Heart left ventricle (tissue), 16 donors: Measurements from ENCODE around the gene LIG3. TPM values are rescaled to one million over a fixed set of nuclear protein-coding genes. Genes with fewer than 3 reads are reported as not detected.

ENCODE experiments used
- ATAC-seq, 4 donors: fragments of 200-7000 bp; cut with Tn5 transposase; one replicate each; pipeline ENCODE4 v1.9.1; 2020 to 2022; ENCODE audit warnings: moderate library complexity in 4 of 4, mild to moderate bottlenecking in 3 of 4, moderate number of reproducible peaks in 1 of 4
- DNase-seq, 5 donors: peaks; one replicate each; pipeline ENCODE4 v3.0.0-alpha.2; 2020
- H3K27ac ChIP-seq, 12 donors: fragments of 200-600 bp; sonication (generic) in 4 of 12; one replicate each; pipeline versions ENCODE4 v1.5.0 to v1.8.0; 2016 to 2022; ENCODE audit warnings: mild to moderate bottlenecking in 2 of 12
- H3K27me3 ChIP-seq, 9 donors: fragments of 200-600 bp; sonication (generic) in 2 of 9; one replicate each; pipeline versions ENCODE4 v1.5.1 to v1.8.0; 2016 to 2022; ENCODE audit warnings: mild to moderate bottlenecking in 3 of 9
- H3K36me3 ChIP-seq, 9 donors: fragments of 200-600 bp; sonication (generic) in 2 of 9; one replicate each; pipeline versions ENCODE4 v1.5.0 to v1.8.0; 2018 to 2022; ENCODE audit warnings: mild to moderate bottlenecking in 2 of 9
- H3K4me1 ChIP-seq, 12 donors: fragments of 200-600 bp; sonication (generic) in 4 of 12; one replicate each; pipeline versions ENCODE4 v1.5.0 to v1.8.0; 2016 to 2022; ENCODE audit warnings: mild to moderate bottlenecking in 3 of 12
- H3K4me3 ChIP-seq, 12 donors: fragments of 200-600 bp; sonication (generic) in 4 of 12; one replicate each; pipeline versions ENCODE4 v1.5.0 to v1.8.0; 2017 to 2022; ENCODE audit warnings: mild to moderate bottlenecking in 9 of 12, moderate library complexity in 4 of 12
- H3K9me3 ChIP-seq, 12 donors: fragments of 200-600 bp; sonication (generic) in 4 of 12; one replicate each; pipeline versions ENCODE4 v1.5.0 to v1.8.0; 2016 to 2022; ENCODE audit warnings: mild to moderate bottlenecking in 1 of 12
- POLR2A ChIP-seq, 2 donors: fragments of 450-650 bp; IDR thresholded peaks; one replicate each; pipeline ENCODE4 v1.6.1; 2017; ENCODE audit warnings: antibody characterized with exemption in 2 of 2, mild to moderate bottlenecking in 2 of 2, moderate library complexity in 2 of 2
- WGBS, 4 donors: extraction: QIAGEN DNeasy Blood & Tissue Kit in 2 of 4; methylation state at CpG; one replicate each; pipeline versions ENCODE4 v1.1.5 to v1.1.7; 2013 to 2018; 5-methylcytosine and 5-hydroxymethylcytosine counted together
- intact Hi-C, 10 donors: fragments of 100-400 bp; cut with DNase I; formaldehyde crosslinking; loops; one replicate each; pipeline versions ENCODE4 v1.11.1 to v1.14.2; 2022
- polyA plus RNA-seq, 2 donors: library from polyadenylated mRNA; stranded (reverse); fragments of 200-250 nt; gene quantifications; one replicate each; pipeline ENCODE4 v1.2.3, GENCODE V29; 2013
- total RNA-seq, 9 donors: library from RNA; depleted of rRNA in 2 of 9; stranded (reverse); fragments of >200 nt in 2 of 9; fragmentation: NEBNext Ultra II Directional in 3 of 9; extraction: Animal tissue kit (Norgen Biotek cat#: 25700) in 3 of 9; gene quantifications; one replicate each; pipeline versions ENCODE4 v1.1.0 to v1.2.4, GENCODE V29; 2016 to 2023
- TF ChIP-seq, protein P1 (sequence below), 12 donors: fragments of 200-600 bp; sonication (generic) in 4 of 12; IDR thresholded peaks; one replicate each; pipeline versions ENCODE4 v1.5.0 to v1.8.0; 2018 to 2022; ENCODE audit warnings: antibody characterized with exemption in 12 of 12, mild to moderate bottlenecking in 5 of 12
- donor health status: ischemic (EF 13 %, LVEDD 7.1; RV severe dilation, severe dysfunction).
- donor health status: healthy with polysubstance abuse.
- donor health status: DM: no; HTN: yes; CAD: no.
- donor health status: DM: no; HTN: no; CAD: no.
- donor health status: ischemic (EF 25% LVEDD 6.9; RV normal size, moderate dysfunction).
- donor health status: ischemic (EF 25% LVEDD 5.7; RV mildly dilated, moderate dysfunction).
- donor health status: healthy.
- donor health status: DM: yes; HTN: yes; CAD: no.
- donor health status: ischemic (EF 35%, LVEDD 5.7; RV mildly dilated, moderate dysfunction).
- donor health status: nonischemic (EF 11% LVEDD 7.7; RV severe dilation, severe dysfunction).
- donor health status: DM: yes; HTN: yes; CAD: no.
- donor health status: PGD.
- donor health status: ischemic (EF 29% LVEDD 5.4; RV normal size, mild dysfunction).
- donor health status: nonischemic (EF 23%, LVEDD 6.1; RV moderate dilation, normal function).

LIG3 gene
- total and polyA plus RNA-seq, 11 donors: 4.0 to 27.0 (median 20.2) TPM

DNA sequence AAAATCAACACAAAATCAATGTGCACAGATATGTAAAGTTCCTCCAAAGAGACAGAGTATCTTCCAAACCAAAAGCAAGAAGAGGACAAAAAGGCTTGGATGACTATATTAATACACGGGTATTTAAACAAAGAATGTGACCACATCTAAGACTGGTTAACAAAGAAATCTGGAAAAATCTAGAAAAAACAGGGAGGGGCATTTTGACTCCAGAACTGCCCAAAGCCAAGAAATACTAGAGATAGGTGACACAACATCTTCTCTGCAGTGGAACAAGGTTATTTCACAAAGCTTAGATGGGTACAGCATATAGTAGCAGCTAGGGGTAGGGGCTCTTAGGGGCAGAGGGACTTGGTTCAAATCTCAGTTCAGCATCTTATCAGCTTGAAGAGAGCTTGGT, 72.9 kb downstream of the LIG3 start:
- 93 to 96% (median 96%) methylated on average over 1 of the region's 1 CpG for WGBS, 4 donors
- ATAC-seq: no peak

DNA sequence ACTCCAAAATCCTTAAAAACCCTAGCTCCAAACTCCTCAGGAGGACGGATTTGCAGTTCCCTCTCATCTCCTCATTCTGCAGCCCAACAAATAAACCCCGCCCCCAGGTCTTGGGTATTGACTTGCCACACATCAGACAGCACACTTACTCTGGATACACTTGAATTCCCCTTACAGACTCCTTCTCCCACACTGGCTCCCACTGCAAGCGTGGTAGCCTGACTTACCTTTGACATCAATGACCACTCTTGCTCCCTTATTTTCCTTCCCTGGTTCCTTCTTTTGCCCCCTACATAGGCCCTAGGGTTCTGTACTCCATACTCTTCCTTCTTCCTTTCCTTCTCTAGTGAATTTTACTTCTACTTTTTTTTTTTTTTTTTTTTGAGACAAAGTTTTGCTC, 75.7 kb downstream of the LIG3 start:
- Histone ChIP-seq H3K27ac (no peak overlapping the region), H3K36me3 (peaks cover 0 to 3% (median 0%) of the 10 kb centered on the region in 9 donors), H3K27me3 (no peaks in the 10 kb centered on the region), H3K9me3 (no peaks in the 10 kb centered on the region), H3K4me1 (peaks cover 0 to 26% (median 16%) of the 10 kb centered on the region in 12 donors), H3K4me3 (no peak overlapping the region)
- DNase-seq (no peak), ATAC-seq (no peak)
- intact Hi-C loops: no loop called here
- 92 to 94% (median 93%) methylated on average over 3 of the region's 3 CpGs for WGBS, 4 donors
- TF ChIP-seq, protein P1, sequence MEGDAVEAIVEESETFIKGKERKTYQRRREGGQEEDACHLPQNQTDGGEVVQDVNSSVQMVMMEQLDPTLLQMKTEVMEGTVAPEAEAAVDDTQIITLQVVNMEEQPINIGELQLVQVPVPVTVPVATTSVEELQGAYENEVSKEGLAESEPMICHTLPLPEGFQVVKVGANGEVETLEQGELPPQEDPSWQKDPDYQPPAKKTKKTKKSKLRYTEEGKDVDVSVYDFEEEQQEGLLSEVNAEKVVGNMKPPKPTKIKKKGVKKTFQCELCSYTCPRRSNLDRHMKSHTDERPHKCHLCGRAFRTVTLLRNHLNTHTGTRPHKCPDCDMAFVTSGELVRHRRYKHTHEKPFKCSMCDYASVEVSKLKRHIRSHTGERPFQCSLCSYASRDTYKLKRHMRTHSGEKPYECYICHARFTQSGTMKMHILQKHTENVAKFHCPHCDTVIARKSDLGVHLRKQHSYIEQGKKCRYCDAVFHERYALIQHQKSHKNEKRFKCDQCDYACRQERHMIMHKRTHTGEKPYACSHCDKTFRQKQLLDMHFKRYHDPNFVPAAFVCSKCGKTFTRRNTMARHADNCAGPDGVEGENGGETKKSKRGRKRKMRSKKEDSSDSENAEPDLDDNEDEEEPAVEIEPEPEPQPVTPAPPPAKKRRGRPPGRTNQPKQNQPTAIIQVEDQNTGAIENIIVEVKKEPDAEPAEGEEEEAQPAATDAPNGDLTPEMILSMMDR (IDR thresholded peaks at IDR 0.05): no peak
- TF ChIP-seq POLR2A (IDR thresholded peaks at IDR 0.05): no peak

More for the DNA sequence above, 72.9 kb downstream of the LIG3 start:
- Histone ChIP-seq H3K9me3 (no peaks in the 10 kb centered on the region), H3K27ac (peak overlapping the region in 1 of 12 donors; percentile 96), H3K27me3 (no peaks in the 10 kb centered on the region), H3K4me1 (peaks cover 0 to 36% (median 20%) of the 10 kb centered on the region in 12 donors), H3K4me3 (no peak overlapping the region), H3K36me3 (no peaks in the 10 kb centered on the region)
- intact Hi-C loops: loop anchor here in 1 of 10 donors (5.0 kb wide), 1 partner anchor 506 kb away; no protein-coding TSS in a partner anchor
- no peak for DNase-seq
- TF ChIP-seq, protein P1 (IDR thresholded peaks at IDR 0.05): no peak

DNA sequence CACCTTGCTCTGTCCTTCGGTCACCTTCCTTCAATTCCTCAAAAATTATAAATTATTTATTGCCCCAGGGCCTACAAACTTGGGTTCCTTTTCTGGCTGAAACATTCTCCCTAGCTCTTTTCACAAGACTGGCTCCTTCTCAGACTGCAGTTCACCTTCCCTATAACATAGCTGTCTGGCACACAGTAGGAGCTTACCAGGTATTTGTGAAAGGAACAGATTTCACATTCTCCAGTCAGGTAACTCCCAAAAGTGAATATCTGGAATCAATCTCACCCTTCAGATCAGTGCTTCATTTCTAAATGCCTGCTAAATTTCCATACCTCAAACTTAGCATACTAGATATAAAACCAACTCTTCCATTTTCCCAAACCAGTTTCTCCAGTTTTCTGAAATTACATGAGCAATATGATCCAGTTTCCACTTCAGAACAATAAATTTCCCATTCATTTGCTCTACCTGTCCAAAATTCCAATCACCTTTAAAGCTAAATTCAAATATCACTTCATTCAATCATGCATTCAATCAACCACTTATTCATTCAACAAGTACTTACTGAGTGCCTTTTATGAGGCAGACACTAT, 77.1 kb downstream of the LIG3 start:
- TF ChIP-seq, protein P1 (IDR thresholded peaks at IDR 0.05): no peak
- no peak overlapping the region for H3K27ac ChIP-seq
- H3K27me3 ChIP-seq: no peaks in the 10 kb centered on the region
- H3K4me3 ChIP-seq: no peak overlapping the region
- H3K36me3 ChIP-seq: peaks cover 0 to 3% (median 0%) of the 10 kb centered on the region in 9 donors
- H3K4me1 ChIP-seq: peaks cover 0 to 12% (median 4%) of the 10 kb centered on the region in 12 donors
- ATAC-seq: no peak
- no peak for DNase-seq
- no peaks in the 10 kb centered on the region for H3K9me3 ChIP-seq
- intact Hi-C loops: no loop called here
- whole genome bisulfite sequencing, 4 donors: 97 to 100% (median 100%) methylated on average over 1 of the region's 1 CpG

Other genes starting within 250 kb of the LIG3 start
- 1 to 10 TPM in 7 of 9 donors, under 1 TPM in 2; 0.75 to 2.5 (median 1.9) TPM for gene CCT6B, start 19.1 kb upstream of the LIG3 start, total RNA-seq
- gene CCT6B, start 19.1 kb upstream of the LIG3 start, polyA plus RNA-seq: under 1 TPM; 0.82 to 0.88 TPM
- gene ZNF830, start 19.0 kb upstream of the LIG3 start, total RNA-seq: 10 to 100 TPM in 1 of 9 donors, 1 to 10 TPM in 8; 5.7 to 10.1 (median 7.9) TPM
- gene ZNF830, start 19.0 kb upstream of the LIG3 start, polyA plus RNA-seq: 1 to 10 TPM; 5.4 to 8.4 TPM
- 10 to 100 TPM; 10.1 to 21.6 (median 13.5) TPM for gene RFFL, start 83.2 kb downstream of the LIG3 start, total RNA-seq
- 1 to 10 TPM; 2.6 to 7.1 TPM for gene RFFL, start 83.2 kb downstream of the LIG3 start, polyA plus RNA-seq
- 1 to 10 TPM; 2.7 to 9.2 (median 5.0) TPM for gene RAD51D, start 139.3 kb downstream of the LIG3 start, total RNA-seq
- gene RAD51D, start 139.3 kb downstream of the LIG3 start, polyA plus RNA-seq: 1 to 10 TPM; 2.1 to 6.7 TPM
- not detected for gene FNDC8, start 141.1 kb downstream of the LIG3 start, total RNA-seq
- gene FNDC8, start 141.1 kb downstream of the LIG3 start, polyA plus RNA-seq: not detected
- 1 to 10 TPM; 2.8 to 8.0 (median 4.2) TPM for gene NLE1, start 161.8 kb downstream of the LIG3 start, total RNA-seq
- 1 to 10 TPM; 1.8 to 8.5 TPM for gene NLE1, start 161.8 kb downstream of the LIG3 start, polyA plus RNA-seq
- 100 to 1,000 TPM; 188 to 305 (median 212) TPM for gene UNC45B, start 167.3 kb downstream of the LIG3 start, total RNA-seq
- gene UNC45B, start 167.3 kb downstream of the LIG3 start, polyA plus RNA-seq: 10 to 100 TPM; 49.1 to 52.0 TPM
- gene SLC35G3, start 213.9 kb downstream of the LIG3 start, total RNA-seq: not detected
- not detected for gene SLC35G3, start 213.9 kb downstream of the LIG3 start, polyA plus RNA-seq